GM21723 (cell line): ENCODE measurements around the gene RAB11FIP3.
"Not testable (repeated sequence)": the region's sequence is repeated elsewhere in the genome, so short reads cannot be mapped to it uniquely, and the experiment has no call there.

ENCODE experiments used
- ATAC-seq: cut with Tn5 transposase; IDR thresholded peaks from one replicate; pipeline ENCODE4 v1.9.1; 2021; ENCODE audit warnings: mild to moderate bottlenecking, moderate library complexity; ENCODE audit not compliant: unreplicated experiment

RAB11FIP3 gene, protein sequence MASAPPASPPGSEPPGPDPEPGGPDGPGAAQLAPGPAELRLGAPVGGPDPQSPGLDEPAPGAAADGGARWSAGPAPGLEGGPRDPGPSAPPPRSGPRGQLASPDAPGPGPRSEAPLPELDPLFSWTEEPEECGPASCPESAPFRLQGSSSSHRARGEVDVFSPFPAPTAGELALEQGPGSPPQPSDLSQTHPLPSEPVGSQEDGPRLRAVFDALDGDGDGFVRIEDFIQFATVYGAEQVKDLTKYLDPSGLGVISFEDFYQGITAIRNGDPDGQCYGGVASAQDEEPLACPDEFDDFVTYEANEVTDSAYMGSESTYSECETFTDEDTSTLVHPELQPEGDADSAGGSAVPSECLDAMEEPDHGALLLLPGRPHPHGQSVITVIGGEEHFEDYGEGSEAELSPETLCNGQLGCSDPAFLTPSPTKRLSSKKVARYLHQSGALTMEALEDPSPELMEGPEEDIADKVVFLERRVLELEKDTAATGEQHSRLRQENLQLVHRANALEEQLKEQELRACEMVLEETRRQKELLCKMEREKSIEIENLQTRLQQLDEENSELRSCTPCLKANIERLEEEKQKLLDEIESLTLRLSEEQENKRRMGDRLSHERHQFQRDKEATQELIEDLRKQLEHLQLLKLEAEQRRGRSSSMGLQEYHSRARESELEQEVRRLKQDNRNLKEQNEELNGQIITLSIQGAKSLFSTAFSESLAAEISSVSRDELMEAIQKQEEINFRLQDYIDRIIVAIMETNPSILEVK

DNA sequence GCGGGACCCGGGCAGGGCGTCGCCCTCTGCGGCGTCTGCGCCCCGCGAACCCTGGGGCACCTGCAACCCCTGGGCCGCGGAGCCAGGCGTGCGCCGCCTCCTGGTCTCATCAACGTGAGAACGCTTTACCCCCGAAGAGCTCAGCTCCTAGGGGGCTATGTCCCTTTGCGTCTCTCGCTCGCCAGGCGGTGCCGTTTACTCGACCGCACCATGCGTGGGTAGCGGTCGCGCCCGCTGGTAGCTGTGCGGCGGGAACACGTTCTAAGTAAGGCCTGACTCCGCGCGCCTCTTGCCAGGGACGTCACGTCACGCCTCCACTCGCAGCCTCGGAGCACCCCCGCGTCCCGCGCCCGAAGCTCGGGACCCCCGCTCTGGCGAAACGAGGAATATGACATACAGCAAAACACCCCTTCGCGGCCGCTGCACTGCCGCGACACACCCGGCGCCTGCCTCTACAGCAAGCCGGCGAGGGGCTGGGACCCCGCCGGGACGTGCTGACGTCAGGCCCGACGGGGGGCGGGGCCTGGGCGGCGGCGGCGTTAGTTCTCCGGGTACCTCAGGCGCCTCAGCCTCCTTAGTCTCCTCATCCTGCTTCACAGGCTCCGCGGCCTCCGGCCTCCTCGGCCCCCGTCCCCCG lies at the start of gene RAB11FIP3:
TSS of gene RAB11FIP3 (plus strand) at position 568 of the 637 bp plus-strand sequence. CDS start 358 bp downstream, outside the sequence.
- ATAC-seq = peak; percentile 85

- ATAC-seq = no peak
These were observed 49.3 kb upstream of the RAB11FIP3 start for GRCh38 chr16:375927-376816.

- no peak for ATAC-seq
These were observed 48.5 kb upstream of the RAB11FIP3 start for GRCh38 chr16:376817-377418.

DNA sequence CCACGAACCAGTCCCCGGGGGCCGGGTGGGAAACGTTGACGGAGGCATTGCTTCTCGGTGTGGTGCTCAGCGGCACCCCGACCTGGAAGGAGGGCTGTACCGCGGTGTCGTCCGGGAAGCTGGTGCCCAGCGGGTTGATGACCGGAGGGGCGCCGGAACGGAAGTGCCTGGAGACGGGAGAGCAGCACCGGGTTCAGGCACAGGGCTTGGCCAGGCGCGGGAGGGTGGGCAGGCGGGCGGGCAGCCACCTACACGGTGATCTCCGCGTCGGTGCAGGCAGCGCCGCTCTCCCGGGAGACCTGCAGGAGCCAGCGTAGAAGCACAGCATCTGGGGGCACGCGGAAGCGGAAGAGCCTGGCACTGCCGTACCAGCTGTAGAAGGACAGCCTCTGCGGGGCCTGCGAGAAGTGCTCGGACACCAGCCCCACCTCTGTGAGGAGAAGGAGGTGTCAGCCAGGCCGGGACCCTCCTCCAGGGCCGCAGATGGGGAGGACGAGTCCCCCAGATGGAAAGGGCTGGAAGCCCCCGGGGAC lies 48.0 kb upstream of the RAB11FIP3 start:
- ATAC-seq = no peak

DNA sequence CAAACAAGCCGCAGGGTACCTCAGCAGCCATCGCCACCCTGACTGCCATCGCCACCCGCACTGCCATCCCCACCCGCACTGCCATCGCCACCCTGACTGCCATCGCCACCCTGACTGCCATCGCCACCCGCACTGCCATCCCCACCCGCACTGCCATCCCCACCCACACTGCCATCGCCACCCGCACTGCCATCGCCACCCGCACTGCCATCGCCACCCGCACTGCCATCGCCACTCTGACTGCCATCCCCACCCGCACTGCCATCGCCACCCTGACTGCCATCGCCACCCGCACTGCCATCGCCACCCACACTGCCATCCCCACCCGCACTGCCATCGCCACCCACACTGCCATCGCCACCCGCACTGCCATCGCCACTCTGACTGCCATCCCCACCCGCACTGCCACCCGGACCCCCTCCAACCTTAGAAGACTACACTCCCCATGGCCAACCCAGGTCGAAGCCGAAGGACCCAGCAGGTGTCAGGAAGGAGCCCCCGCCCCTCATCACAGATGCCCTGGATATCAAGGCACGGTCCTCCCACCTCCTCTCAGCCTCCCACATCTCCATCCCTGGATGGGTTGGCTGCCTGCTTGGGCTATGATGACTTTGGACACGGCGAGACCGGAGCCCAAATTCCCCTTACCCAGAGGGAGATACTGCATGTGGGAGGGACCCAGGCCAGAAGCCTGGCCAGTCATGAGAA lies 47.2 kb upstream of the RAB11FIP3 start:
- ATAC-seq = not testable (repeated sequence)

- ATAC-seq = no peak
These were observed 46.6 kb upstream of the RAB11FIP3 start for GRCh38 chr16:378821-379182.

DNA sequence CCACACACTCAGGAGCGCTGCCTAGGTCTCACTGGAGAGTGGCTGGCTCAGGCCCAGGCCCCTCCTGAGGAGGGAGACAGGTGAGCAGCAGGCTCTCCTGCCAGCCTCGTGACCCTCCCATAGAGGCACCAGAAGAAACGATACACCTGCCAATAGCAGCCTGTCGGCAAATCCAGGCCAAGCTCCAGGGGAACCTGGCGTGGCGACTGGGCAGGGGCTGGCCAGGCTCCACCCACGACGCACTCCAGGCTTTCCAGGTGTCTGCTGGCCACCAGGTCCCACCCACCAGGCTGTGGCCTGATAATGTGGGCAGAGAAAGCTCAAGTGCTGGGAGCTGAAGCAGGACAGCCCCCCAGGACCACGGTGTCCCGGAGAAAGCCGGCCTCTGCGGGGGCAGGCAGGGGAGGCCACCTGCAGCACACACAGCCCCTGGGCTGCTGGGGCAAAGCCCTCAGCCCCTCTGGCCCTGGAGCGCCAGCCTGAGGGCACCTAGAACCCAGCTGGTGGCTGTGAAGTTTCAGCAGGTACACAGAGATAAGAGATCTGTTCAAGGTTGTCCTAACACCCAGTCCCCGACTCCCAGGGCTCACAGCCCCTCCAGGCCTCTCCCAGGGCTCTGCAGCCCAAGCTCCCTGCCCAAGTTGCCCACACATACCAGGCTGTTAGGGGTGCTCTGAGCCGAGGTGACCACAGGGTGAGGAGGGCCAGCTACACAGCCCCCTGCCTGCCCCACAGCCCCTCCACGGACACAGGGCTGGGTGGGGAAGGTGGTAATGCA lies 46.1 kb upstream of the RAB11FIP3 start:
- no peak for ATAC-seq

DNA sequence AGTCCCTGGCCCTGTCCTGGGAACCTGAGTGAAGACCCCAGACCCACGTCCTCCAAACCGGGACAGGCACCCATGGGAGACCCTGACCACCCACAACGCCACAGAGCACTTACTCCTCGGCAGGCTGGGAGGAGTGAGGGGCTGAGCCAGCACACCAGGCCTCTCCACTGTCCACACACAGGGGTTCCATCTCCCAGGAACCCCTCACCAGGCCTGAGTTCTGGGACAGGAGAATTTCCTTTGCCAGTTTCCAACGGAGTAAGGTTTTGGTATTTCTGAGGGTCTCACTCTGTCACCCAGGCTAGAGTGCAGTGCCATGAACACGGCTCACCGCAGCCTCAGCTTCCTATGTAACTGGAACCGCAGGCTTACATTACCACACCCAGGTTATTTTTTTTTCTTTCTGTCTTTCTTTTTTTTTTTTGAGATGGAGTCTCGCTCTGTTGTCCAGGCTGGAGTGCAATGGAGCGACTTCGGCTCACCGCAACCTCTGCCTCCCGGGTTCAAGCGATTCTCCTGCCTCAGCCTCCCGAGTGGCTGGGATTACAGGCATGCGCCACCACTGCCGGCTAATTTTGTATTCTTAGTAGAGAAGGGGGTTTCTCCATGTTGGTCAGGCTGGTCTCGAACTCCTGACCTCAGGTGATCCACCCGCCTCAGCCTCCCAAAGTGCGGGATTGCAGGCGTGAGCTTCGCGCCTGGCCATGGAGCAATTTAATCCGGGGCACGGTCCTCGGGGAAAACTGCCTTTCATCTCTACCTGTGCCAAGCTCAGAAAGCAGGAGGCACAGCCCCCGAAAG lies 45.3 kb upstream of the RAB11FIP3 start:
- no peak for ATAC-seq

DNA sequence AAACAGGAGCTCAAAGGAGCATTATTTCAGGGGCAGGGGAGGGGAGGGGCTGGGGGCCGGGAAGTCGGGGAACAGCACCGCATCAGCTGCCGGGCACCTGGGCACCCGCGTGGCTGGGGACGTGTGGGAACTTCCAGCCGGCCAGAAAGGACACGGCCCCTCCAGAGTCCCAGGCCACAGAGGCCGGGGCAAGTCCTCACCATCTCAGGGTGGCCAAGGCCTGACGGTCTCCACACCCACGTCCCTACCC lies 44.8 kb upstream of the RAB11FIP3 start:
- ATAC-seq = no peak

DNA sequence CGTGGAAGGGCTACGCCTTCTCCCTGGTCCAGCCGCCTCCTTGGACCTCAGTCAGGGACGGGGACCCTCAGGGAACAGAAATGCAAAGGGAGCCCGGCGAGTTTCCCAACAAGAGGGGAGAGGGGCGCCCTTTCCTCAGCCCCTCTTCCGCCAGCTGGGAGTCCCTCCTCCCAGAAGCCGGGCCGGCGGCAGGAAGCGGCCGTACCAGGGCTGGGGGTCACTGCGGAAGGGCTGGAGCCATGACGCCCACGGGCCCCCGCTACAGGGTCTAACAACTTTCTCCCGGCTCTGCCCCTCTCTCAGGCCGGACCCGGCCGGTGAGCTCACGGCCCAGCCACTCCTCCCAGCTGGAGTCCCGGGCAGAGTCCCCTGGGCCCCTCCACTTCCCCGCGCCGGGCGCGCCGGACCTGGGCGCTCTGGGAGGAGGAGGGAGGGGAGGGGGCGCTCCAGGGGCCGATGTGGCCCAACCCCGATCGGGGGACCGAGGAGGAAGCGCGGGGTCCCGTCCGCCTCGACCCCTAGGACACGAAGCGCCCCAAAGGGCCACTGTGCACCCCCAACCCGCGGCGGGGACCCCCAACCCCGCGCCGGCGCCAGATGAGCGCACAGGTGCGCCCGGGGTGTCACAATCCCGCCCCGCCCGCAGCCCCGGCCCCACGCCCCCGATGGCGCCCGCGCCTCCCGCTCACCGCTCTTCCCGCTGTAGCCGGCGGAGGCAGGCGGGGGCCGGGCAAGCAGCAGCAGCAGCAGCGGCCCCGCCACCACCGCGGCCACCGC lies 44.2 kb upstream of the RAB11FIP3 start:
- ATAC-seq = peak; percentile 41

DNA sequence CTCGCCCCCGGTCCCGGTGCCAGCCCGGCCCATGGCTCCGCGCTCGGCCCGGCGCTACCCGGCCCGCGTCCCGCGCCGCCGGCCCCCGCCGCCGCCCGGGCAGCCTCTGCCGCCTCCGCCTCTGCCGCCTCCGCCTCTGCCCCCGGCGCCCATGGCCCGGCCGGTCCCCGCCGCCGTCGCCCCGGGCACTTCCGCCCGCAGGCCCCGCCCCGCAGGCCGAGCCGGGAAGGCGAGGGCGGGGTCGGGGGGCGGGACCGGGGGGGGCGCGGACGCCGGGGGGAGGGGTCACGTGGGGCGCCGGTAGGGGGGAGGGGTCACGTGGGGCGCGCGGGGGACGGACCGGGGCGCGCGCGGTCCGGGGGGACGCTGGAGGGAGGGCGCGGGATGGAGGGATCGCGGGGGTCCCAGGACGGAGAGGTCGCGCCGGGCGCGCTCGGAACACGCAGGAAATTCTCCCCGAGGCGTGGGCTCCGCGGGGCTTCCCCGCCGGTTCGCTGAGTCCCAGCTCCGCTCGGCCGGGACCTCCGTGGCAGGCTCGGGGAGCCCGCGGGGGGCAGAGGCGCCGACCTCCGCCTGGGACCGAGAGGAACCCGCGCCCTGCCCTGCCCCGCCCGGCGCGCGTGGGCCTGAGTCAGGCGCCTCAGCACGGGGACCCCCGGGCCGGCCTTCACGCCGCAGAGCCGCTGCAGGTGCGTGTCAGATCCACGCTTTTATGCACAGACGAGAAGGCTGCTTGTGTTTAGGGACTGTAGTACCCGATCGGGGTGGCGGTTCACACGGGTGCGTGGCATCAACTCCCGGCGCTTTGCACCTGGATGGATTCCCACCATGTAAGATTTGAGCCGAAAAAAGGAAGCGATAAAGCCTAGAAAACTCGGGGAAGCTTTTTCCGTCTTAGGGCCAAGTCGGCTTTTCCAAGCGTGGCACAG lies 43.4 kb upstream of the RAB11FIP3 start, which contains the start of gene PGAP6:
TSS of gene PGAP6 (minus strand) at position 190 of the 929 bp plus-strand sequence. CDS start at position 33, 157 bp downstream.
- ATAC-seq = peak; percentile 47

GRCh38 chr16:383326-384051 lies 42.0 kb upstream of the RAB11FIP3 start:
- ATAC-seq = no peak

DNA sequence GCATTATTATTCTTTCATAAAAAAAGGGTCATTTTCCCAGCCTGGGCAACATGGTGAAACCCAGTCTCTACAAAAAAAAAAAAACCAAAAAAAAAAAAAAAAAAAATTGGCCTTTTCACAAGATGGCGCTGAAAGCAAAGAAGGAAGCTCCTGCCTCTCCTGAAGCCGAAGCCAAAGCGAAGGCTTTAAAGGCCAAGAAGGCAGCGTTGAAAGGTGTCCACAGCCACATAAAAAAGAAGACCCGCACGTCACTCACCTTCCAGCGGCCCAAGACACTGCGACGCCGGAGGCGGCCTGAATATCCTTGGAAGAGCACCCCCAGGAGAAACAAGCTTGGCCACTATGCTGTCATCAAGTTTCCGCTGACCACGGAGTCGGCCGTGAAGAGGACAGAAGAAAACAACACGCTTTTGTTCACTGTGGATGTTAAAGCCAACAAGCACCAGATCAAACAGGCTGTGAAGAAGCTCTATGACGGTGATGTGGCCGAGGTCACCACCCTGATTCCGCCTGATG lies 38.8 kb upstream of the RAB11FIP3 start:
- ATAC-seq = no peak

GRCh38 chr16:387761-388666 lies 37.4 kb upstream of the RAB11FIP3 start:
- not testable (repeated sequence) for ATAC-seq
